Breast epithelium (tissue), 4 donors: Measurements from ENCODE around the gene IL3. TPM values are rescaled to one million over a fixed set of nuclear protein-coding genes. Genes with fewer than 3 reads are reported as not detected.

ENCODE experiments used
- DNase-seq, 2 donors: peaks; one replicate each; pipeline ENCODE4 v3.0.0-alpha.2; 2019; ENCODE audit warnings: low spot score in 2 of 2
- H3K27ac ChIP-seq, 2 donors: fragments of 200-600 bp; sonication (generic) in 1 of 2; one replicate each; pipeline ENCODE4 v1.5.1; 2016 to 2019; ENCODE audit warnings: mild to moderate bottlenecking in 1 of 2
- H3K27me3 ChIP-seq, 2 donors: fragments of 200-600 bp; sonication (generic) in 1 of 2; one replicate each; pipeline versions ENCODE4 v1.5.1 to v1.6.0; 2017 to 2019; ENCODE audit warnings: control low read depth in 1 of 2, mild to moderate bottlenecking in 1 of 2
- H3K36me3 ChIP-seq: fragments of 200-600 bp; one replicate; pipeline ENCODE4 v1.5.1; 2019
- H3K4me1 ChIP-seq, 2 donors: fragments of 200-600 bp; sonication (generic); one replicate each; pipeline ENCODE4 v1.5.1; 2016 to 2019; ENCODE audit warnings: control low read depth in 1 of 2
- H3K4me3 ChIP-seq, 3 donors: fragments of 200-600 bp; sonication (generic); 1 replicate in 2 of 3; 2 replicates in 1 of 3; pipeline ENCODE4 v1.5.1; 2016 to 2019; ENCODE audit warnings: mild to moderate bottlenecking in 3 of 3, moderate library complexity in 2 of 3
- H3K9me3 ChIP-seq, 2 donors: fragments of 200-600 bp; sonication (generic) in 1 of 2; one replicate each; pipeline ENCODE4 v1.5.1; 2016 to 2019; ENCODE audit warnings: control low read depth in 1 of 2
- POLR2A ChIP-seq: fragments of 450-650 bp; IDR thresholded peaks from one replicate; pipeline ENCODE4 v1.6.1; 2016; ENCODE audit warnings: antibody characterized with exemption, mild to moderate bottlenecking, moderate library complexity
- POLR2AphosphoS5 ChIP-seq, 3 donors: sonication (generic); formaldehyde crosslinking; IDR thresholded peaks; one replicate each; pipeline ENCODE4 v1.6.1; 2017; ENCODE audit warnings: antibody characterized with exemption in 3 of 3
- intact Hi-C: fragments of 100-400 bp; cut with DNase I; formaldehyde crosslinking; loops from one replicate; pipeline ENCODE4 v1.15.1; 2023; ENCODE audit warnings: low total_unique reads
- total RNA-seq, 3 donors: library from RNA; depleted of rRNA; stranded (reverse); fragments of >200 nt; gene quantifications; one replicate each; pipeline ENCODE4 v1.1.0, GENCODE V29; 2016
- TF ChIP-seq, protein P1 (sequence below), 3 donors: fragments of 450-650 bp; IDR thresholded peaks; one replicate each; pipeline ENCODE4 v1.5.1; 2016 to 2017; ENCODE audit warnings: antibody characterized with exemption in 3 of 3, mild to moderate bottlenecking in 3 of 3, moderate library complexity in 3 of 3

Gene IL3
- total RNA-seq, 3 donors from 2014 or later, result not detected

DNA sequence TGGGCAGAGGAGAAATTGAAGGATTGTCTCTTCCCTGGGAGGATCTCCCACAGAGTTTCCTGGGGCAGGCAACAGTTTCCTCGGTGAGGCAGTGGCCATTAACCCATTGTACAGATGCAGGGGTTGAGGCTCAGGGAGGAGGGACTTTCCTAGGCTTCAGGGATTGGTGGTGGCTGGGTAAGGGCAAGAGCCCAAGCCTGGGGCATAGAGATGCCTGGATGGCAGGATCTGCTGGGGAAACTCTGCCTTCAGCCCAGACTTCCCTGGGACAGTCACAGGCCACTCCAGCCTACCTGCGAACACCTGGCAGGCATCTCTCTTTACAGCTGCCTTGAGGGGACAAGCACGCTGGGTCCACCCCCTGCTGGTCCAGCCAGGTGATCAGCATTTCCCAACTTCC lies 9.5 kb downstream of the IL3 start:
- H3K9me3 ChIP-seq, result no peaks in the 10 kb centered on the region
- no peak for TF ChIP-seq POLR2A
- TF ChIP-seq, protein P1, sequence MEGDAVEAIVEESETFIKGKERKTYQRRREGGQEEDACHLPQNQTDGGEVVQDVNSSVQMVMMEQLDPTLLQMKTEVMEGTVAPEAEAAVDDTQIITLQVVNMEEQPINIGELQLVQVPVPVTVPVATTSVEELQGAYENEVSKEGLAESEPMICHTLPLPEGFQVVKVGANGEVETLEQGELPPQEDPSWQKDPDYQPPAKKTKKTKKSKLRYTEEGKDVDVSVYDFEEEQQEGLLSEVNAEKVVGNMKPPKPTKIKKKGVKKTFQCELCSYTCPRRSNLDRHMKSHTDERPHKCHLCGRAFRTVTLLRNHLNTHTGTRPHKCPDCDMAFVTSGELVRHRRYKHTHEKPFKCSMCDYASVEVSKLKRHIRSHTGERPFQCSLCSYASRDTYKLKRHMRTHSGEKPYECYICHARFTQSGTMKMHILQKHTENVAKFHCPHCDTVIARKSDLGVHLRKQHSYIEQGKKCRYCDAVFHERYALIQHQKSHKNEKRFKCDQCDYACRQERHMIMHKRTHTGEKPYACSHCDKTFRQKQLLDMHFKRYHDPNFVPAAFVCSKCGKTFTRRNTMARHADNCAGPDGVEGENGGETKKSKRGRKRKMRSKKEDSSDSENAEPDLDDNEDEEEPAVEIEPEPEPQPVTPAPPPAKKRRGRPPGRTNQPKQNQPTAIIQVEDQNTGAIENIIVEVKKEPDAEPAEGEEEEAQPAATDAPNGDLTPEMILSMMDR (IDR thresholded peaks at IDR 0.05), result no peak
- no peak for TF ChIP-seq POLR2AphosphoS5 (IDR thresholded peaks at IDR 0.05)
- H3K27me3 ChIP-seq, result no peaks in the 10 kb centered on the region
- no peak for DNase-seq
- H3K4me3 ChIP-seq, result no peak overlapping the region
- no peak overlapping the region for H3K27ac ChIP-seq
- intact Hi-C loops, result loop anchor here (5.0 kb wide), 1 partner anchor 712 kb away; no protein-coding TSS in a partner anchor
- H3K4me1 ChIP-seq, result no peaks in the 10 kb centered on the region
- H3K36me3 ChIP-seq, result no peaks in the 10 kb centered on the region

DNA sequence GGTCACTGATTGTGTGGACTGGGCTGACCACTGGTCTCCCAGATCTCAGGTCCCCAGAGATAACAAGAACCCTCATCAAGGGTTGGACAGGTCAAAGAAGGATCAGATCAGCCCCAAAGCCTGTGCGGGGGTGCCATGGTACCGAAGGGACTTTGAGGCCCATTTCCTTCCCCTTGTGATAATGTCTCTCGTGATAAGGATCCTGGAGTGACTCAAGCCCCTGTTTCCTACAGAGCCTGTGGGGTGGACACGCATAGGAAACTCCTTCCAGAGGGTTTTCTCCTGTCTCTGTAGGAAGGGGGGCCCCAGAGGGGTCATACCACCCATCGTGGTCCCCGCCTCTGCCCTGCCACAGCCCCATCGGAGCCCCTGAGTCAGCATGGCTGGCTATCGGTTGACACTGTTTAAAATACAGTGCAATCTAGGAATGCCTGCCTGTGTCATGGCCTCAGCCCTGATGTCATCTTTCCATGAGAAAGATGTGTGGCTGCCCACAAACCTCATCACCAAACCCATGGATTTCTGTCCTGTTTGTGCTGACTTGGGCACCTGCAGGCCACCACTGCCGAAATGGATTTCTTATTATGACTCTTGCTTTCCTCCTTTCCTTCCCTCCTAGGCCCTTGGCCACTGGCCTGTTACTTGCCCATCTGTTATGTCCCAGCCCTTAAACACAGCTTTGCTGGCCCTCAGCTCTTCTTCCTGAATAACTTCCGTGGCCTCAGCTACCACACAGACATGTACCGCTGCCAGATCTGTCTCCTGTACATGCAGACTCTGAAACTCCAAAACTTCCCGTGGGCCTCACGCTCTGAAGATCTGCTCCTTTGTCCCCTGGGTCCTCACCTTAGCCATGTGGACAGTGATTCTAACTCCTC lies 10.2 kb downstream of the IL3 start:
- Histone ChIP-seq H3K36me3 (no peaks in the 10 kb centered on the region), H3K4me1 (no peaks in the 10 kb centered on the region), H3K27me3 (no peaks in the 10 kb centered on the region), H3K4me3 (no peak overlapping the region), H3K9me3 (no peaks in the 10 kb centered on the region), H3K27ac (no peak overlapping the region)
- no peak for DNase-seq
- TF ChIP-seq POLR2AphosphoS5 (IDR thresholded peaks at IDR 0.05) (no peak), POLR2A (no peak)
- TF ChIP-seq, protein P1 (IDR thresholded peaks at IDR 0.05), result no peak
- intact Hi-C loops, result loop anchor here (5.0 kb wide), 1 partner anchor 712 kb away; no protein-coding TSS in a partner anchor

DNA sequence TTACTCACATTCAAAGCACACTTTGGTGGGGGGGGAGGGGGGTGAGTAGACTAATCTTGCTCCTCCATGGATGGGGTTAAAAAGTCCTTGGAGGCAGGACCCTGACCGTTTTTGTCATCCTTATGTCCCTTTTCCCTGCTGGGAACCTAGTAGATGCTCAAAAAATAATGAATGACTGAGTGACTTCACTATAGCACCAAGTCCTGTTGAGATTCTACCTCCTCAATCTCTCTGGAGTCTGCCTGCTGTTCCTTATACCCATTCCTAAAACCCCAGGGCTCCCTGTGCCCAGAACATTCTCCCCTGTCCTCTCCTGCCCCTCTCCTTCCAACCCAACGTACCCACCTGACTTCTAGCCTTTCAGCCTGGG lies 10.9 kb downstream of the IL3 start:
- no peak for TF ChIP-seq POLR2AphosphoS5 (IDR thresholded peaks at IDR 0.05)
- TF ChIP-seq, protein P1 (IDR thresholded peaks at IDR 0.05), result no peak
- no peak for TF ChIP-seq POLR2A
- no peak for DNase-seq
- Histone ChIP-seq H3K9me3 (no peaks in the 10 kb centered on the region), H3K4me1 (no peaks in the 10 kb centered on the region), H3K4me3 (no peak overlapping the region), H3K27me3 (no peaks in the 10 kb centered on the region), H3K36me3 (no peaks in the 10 kb centered on the region), H3K27ac (no peak overlapping the region)
- intact Hi-C loops, result loop anchor here (5.0 kb wide), 1 partner anchor 711 kb away; no protein-coding TSS in a partner anchor

GRCh38 chr5:132072070-132072469 lies 11.6 kb downstream of the IL3 start:
- TF ChIP-seq, protein P1 (IDR thresholded peaks at IDR 0.05), result no peak
- no peak for TF ChIP-seq POLR2AphosphoS5 (IDR thresholded peaks at IDR 0.05)
- no peak for TF ChIP-seq POLR2A
- no peaks in the 10 kb centered on the region for H3K27me3 ChIP-seq

DNA sequence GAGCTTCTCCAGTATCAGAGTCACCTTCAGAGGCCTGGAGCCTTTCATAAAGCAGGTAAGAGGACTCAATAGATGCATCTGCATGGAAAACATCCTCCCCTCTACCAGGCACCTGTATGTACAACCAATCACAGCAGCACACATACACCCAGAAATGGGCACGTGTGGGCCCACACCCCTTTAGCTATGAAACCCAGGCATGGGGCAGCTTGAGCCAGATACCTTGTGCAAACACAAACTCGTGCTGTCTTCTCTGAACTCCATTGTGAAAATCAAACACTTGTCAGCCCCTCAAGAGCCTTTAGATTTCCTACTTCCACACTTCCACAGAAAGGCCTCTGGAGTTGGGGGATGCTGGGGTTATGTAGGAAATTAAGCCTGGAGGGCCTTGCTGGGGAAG lies 12.1 kb downstream of the IL3 start:
- no peak for DNase-seq
- intact Hi-C loops, result loop anchor here (5.0 kb wide), 1 partner anchor 710 kb away; no protein-coding TSS in a partner anchor
- Histone ChIP-seq H3K4me3 (no peak overlapping the region), H3K27me3 (no peaks in the 10 kb centered on the region), H3K36me3 (no peaks in the 10 kb centered on the region), H3K4me1 (no peaks in the 10 kb centered on the region), H3K9me3 (no peaks in the 10 kb centered on the region), H3K27ac (no peak overlapping the region)
- TF ChIP-seq, protein P1 (IDR thresholded peaks at IDR 0.05), result no peak
- TF ChIP-seq POLR2A, result no peak
- no peak for TF ChIP-seq POLR2AphosphoS5 (IDR thresholded peaks at IDR 0.05)

More at GRCh38 chr5:132072070-132072469, 11.6 kb downstream of the IL3 start:
- no peak overlapping the region for H3K4me3 ChIP-seq
- H3K27ac ChIP-seq, result no peak overlapping the region
- no peaks in the 10 kb centered on the region for H3K4me1 ChIP-seq
- no peaks in the 10 kb centered on the region for H3K36me3 ChIP-seq
- H3K9me3 ChIP-seq, result no peaks in the 10 kb centered on the region
- intact Hi-C loops, result loop anchor here (5.0 kb wide), 1 partner anchor 710 kb away; no protein-coding TSS in a partner anchor
- no peak for DNase-seq
